SU-DHL-6 (cell line): ENCODE data around the gene KDM2A.

Experiments
- CTCF ChIP-seq: fragments of 200-600 bp; sonication (generic); IDR thresholded peaks from one replicate; pipeline ENCODE4 v1.5.1; 2017; ENCODE audit warnings: antibody characterized with exemption, mild to moderate bottlenecking, low read length, moderate library complexity; ENCODE audit not compliant: insufficient read depth, poor library complexity, severe bottlenecking
- EZH2phosphoT487 ChIP-seq: fragments of 200-600 bp; sonication (generic), shearing (Covaris generic); conservative IDR thresholded peaks from 2 replicates; pipeline ENCODE4 v1.6.1; 2018; ENCODE audit warnings: mild to moderate bottlenecking, antibody characterized with exemption, low read length, moderate library complexity, mixed read lengths

GRCh38 chr11:67073908-67074307, 45.2 kb upstream of the KDM2A start:
- TF ChIP-seq CTCF: no peak
- TF ChIP-seq EZH2phosphoT487: no peak
